Endothelial cell of umbilical vein (primary cell): ENCODE data around the gene RPL10A. TPM values are rescaled to one million over a fixed set of nuclear protein-coding genes. Genes with fewer than 3 reads are reported as not detected.

Experiments used
- BruUV-seq: library from RNA; stranded (reverse); fragments of 400-500 nt; replicated peaks from 2 replicates; lab custom pipeline; 2021; lab: Mats Ljungman, UMichigan
- CTCF ChIA-PET: fragments of 300-600, 350-600 bp; sonication (Branson Sonifier 250); formaldehyde crosslinking; loops from one replicate; lab custom pipeline; 2021; ENCODE audit warnings: antibody characterized with exemption, inconsistent platforms; lab: Charles Lee
- POLR2A ChIA-PET: fragments of 300-600, 350-600 bp; sonication (Branson Sonifier 250); formaldehyde crosslinking; loops from one replicate; lab custom pipeline; 2021; ENCODE audit warnings: antibody characterized with exemption, inconsistent platforms; lab: Charles Lee
- DNase-seq: peaks from one replicate; pipeline ENCODE4 v3.0.0-alpha.2; 2011; ENCODE audit warnings: low read depth, low spot score
- FAIRE-seq: peaks from 2 replicates; lab custom pipeline; 2011; peaks lifted over from hg19 to GRCh38; lab: Jason Lieb, UNC
- H2AFZ ChIP-seq: 2 replicates; pipeline ENCODE4 v1.6.0; 2012; ENCODE audit warnings: low read depth, low read length, control low read depth, inconsistent platforms
- H3K27ac ChIP-seq: 2 replicates; pipeline ENCODE4 v1.5.1; 2011; ENCODE audit warnings: low read depth, mild to moderate bottlenecking, control low read depth, low read length, moderate library complexity; ENCODE audit not compliant: insufficient read depth
- H3K27me3 ChIP-seq, 2 experiments: 2 replicates each; pipeline versions ENCODE4 v1.6.0 to v1.6.1; 2011; ENCODE audit warnings: low read length in 2 of 2, mixed read lengths in 1 of 2; ENCODE audit not compliant: control insufficient read depth in 2 of 2, insufficient read depth in 2 of 2
- H3K36me3 ChIP-seq, 2 experiments: 2 replicates in 1 of 2; 3 replicates in 1 of 2; pipeline ENCODE4 v1.5.1; 2011; ENCODE audit warnings: low read length in 2 of 2, mild to moderate bottlenecking in 1 of 2, moderate library complexity in 1 of 2; ENCODE audit not compliant: control insufficient read depth in 2 of 2, insufficient read depth in 2 of 2; ENCODE audit errors: extremely low read depth in 1 of 2
- H3K4me1 ChIP-seq: 3 replicates; pipeline ENCODE4 v1.5.1; 2011; ENCODE audit warnings: mild to moderate bottlenecking, low read length; ENCODE audit not compliant: control insufficient read depth, insufficient read depth; ENCODE audit errors: extremely low read depth
- H3K4me2 ChIP-seq: 2 replicates; pipeline ENCODE4 v1.6.1; 2011; ENCODE audit warnings: low read length, control low read depth, mixed read lengths; ENCODE audit not compliant: insufficient read depth
- H3K4me3 ChIP-seq, 3 experiments: fragments of 200-600 bp in 1 of 3; sonication (generic), shearing (Covaris generic) in 1 of 3; replicated peaks in 1 of 3; 2 replicates each; pipeline ENCODE4 v1.5.1; 2011 to 2016; ENCODE audit warnings: control low read depth in 3 of 3, low read length in 3 of 3, mild to moderate bottlenecking in 2 of 3, inconsistent platforms in 1 of 3, low read depth in 1 of 3, moderate library complexity in 1 of 3; ENCODE audit not compliant: insufficient read depth in 1 of 3
- H3K79me2 ChIP-seq: 2 replicates; pipeline ENCODE4 v1.6.0; 2012; ENCODE audit warnings: low read length, inconsistent platforms; ENCODE audit not compliant: control insufficient read depth, insufficient read depth
- H3K9ac ChIP-seq: replicated peaks from 2 replicates; pipeline ENCODE3; 2011; ENCODE audit warnings: low read length, control low read depth; ENCODE audit not compliant: insufficient read depth; ENCODE audit errors: extremely low read depth
- H3K9me1 ChIP-seq: replicated peaks from 3 replicates; pipeline ENCODE4 v1.6.0; 2011; ENCODE audit warnings: mild to moderate bottlenecking, low read length; ENCODE audit not compliant: control insufficient read depth, insufficient read depth; ENCODE audit errors: extremely low read depth
- H3K9me3 ChIP-seq: replicated peaks from 2 replicates; pipeline ENCODE4 v1.5.1; 2012; ENCODE audit warnings: low read length, inconsistent platforms; ENCODE audit not compliant: control insufficient read depth, insufficient read depth
- H4K20me1 ChIP-seq: replicated peaks from 2 replicates; pipeline ENCODE3; 2011; ENCODE audit warnings: mild to moderate bottlenecking, low read length; ENCODE audit not compliant: control insufficient read depth, insufficient read depth; ENCODE audit errors: extremely low read depth
- CTCF ChIP-seq, 2 donors: IDR thresholded peaks; 1 replicate in 1 of 2; 2 replicates in 1 of 2; pipeline ENCODE4 v1.5.1; 2011; ENCODE audit warnings: low read length in 2 of 2, mild to moderate bottlenecking in 2 of 2, moderate library complexity in 2 of 2, control low read depth in 1 of 2, inconsistent platforms in 1 of 2, low read depth in 1 of 2; ENCODE audit not compliant: insufficient read depth in 1 of 2; ENCODE audit errors: extremely low read depth in 1 of 2
- EZH2 ChIP-seq: IDR thresholded peaks from 2 replicates; pipeline ENCODE4 v1.6.1; 2012; ENCODE audit warnings: borderline replicate concordance, low read depth, mild to moderate bottlenecking, moderate library complexity, low read length, inconsistent platforms; ENCODE audit not compliant: severe bottlenecking
- FOS ChIP-seq: IDR thresholded peaks from 2 replicates; pipeline ENCODE4 v1.6.1; 2011; ENCODE audit warnings: mild to moderate bottlenecking, low read length, moderate library complexity, borderline replicate concordance; ENCODE audit not compliant: insufficient read depth
- GATA2 ChIP-seq: IDR thresholded peaks from 2 replicates; pipeline ENCODE4 v1.7.0; 2011; ENCODE audit warnings: low read depth, mild to moderate bottlenecking, moderate library complexity, mixed read lengths, low read length; ENCODE audit not compliant: insufficient read length, insufficient read depth
- JUN ChIP-seq: IDR thresholded peaks from 2 replicates; pipeline ENCODE4 v1.6.1; 2011; ENCODE audit warnings: borderline replicate concordance, low read depth; ENCODE audit not compliant: insufficient read length, insufficient read depth
- MAX ChIP-seq: IDR thresholded peaks from 2 replicates; pipeline ENCODE4 v1.6.1; 2011; ENCODE audit not compliant: insufficient read depth, insufficient read length
- MYC ChIP-seq: IDR thresholded peaks from one replicate; pipeline ENCODE4 v1.6.1; 2011; ENCODE audit warnings: mild to moderate bottlenecking, low read depth, low read length
- POLR2AphosphoS5 ChIP-seq: IDR thresholded peaks from 2 replicates; pipeline ENCODE4 v1.6.1; 2012; ENCODE audit warnings: low read depth, mild to moderate bottlenecking, control low read depth, low read length, moderate library complexity; ENCODE audit not compliant: insufficient read depth
- dilution Hi-C: fragments of 300-500 bp; cut with MboI; formaldehyde crosslinking; loops from one replicate; pipeline ENCODE4 v1.15.0; 2019; ENCODE audit warnings: low sequenced_read_pairs; ENCODE audit not compliant: extremely low pct_ligation_motif_present
- intact Hi-C: fragments of 100-400 bp; cut with micrococcal nuclease; formaldehyde crosslinking; loops from one replicate; pipeline ENCODE4 v1.10.0; 2022
- polyA plus RNA-seq, 4 experiments: library from polyadenylated mRNA; depleted of rRNA in 3 of 4; stranded (reverse) in 3 of 4; unstranded in 1 of 4; fragments of >200 nt; gene quantifications; 2 replicates each; pipeline versions ENCODE4 v1.2.1 to v1.2.3, GENCODE V29; 2011 to 2012; ENCODE audit warnings: missing spikeins in 1 of 4
- total RNA-seq: library from RNA; stranded (reverse); gene quantifications from 2 replicates; pipeline ENCODE4 v1.2.3, GENCODE V29; 2021

Gene RPL10A
- total and polyA plus RNA-seq, 2 donors (not counting 3 experiments of a cell fraction or from before 2014, with no cell fraction given) = 1,339 to 1,956 TPM

GRCh38 chr6:35441642-35442041 is 26.6 kb upstream of the RPL10A start:
- CTCF ChIA-PET = interaction anchor here (1.8 kb wide), 1 partner anchor 8 kb away, joined by 6 read pairs; no protein-coding TSS in a partner anchor
- BruUV-seq = no TSS peak
- no peak for FAIRE-seq

GRCh38 chr6:35442693-35443092 is 25.5 kb upstream of the RPL10A start:
- H4K20me1 ChIP-seq = no peaks in the 10 kb centered on the region
- no peaks in the 10 kb centered on the region for H3K9me3 ChIP-seq
- H3K79me2 ChIP-seq = no peaks in the 10 kb centered on the region
- ChIA-PET POLR2A (no interaction called here), CTCF (interaction anchor here (9.3 kb wide), 1 partner anchor 20 kb away, joined by 228 read pairs; no protein-coding TSS in a partner anchor)
- dilution Hi-C loops (no loop called here), intact Hi-C loops (no loop called here)
- H3K9ac ChIP-seq = no peak overlapping the region
- DNase-seq (no peak), FAIRE-seq (no peak)
- no peak overlapping the region for H3K27ac ChIP-seq
- no TSS peak for BruUV-seq
- H3K4me2 ChIP-seq = no peak overlapping the region
- no peak overlapping the region for H3K4me3 ChIP-seq
- no peaks in the 10 kb centered on the region for H3K27me3 ChIP-seq
- H3K9me1 ChIP-seq = no peaks in the 10 kb centered on the region
- no peaks in the 10 kb centered on the region for H3K4me1 ChIP-seq
- no peaks in the 10 kb centered on the region for H3K36me3 ChIP-seq
- no peak overlapping the region for H2AFZ ChIP-seq
- TF ChIP-seq JUN (no peak), CTCF (IDR thresholded peaks at IDR 0.05; ENCODE audit: extremely low read depth in 1 of 2, insufficient read depth in 1 of 2, low read depth in 1 of 2, low read length in 2 of 2) (no peak), GATA2 (no peak), MYC (no peak), POLR2AphosphoS5 (no peak), EZH2 (no peak), MAX (no peak), FOS (no peak)

More at GRCh38 chr6:35441642-35442041, 26.6 kb upstream of the RPL10A start:
- no peak overlapping the region for H3K9ac ChIP-seq
- no peak for DNase-seq
- H3K36me3 ChIP-seq = no peaks in the 10 kb centered on the region
- H3K79me2 ChIP-seq = no peaks in the 10 kb centered on the region
- POLR2A ChIA-PET = no interaction called here
- TF ChIP-seq MYC (no peak), FOS (no peak), GATA2 (no peak), MAX (no peak)
- no peak overlapping the region for H3K4me3 ChIP-seq
- H3K27ac ChIP-seq = no peak overlapping the region
- no peaks in the 10 kb centered on the region for H3K9me3 ChIP-seq
- no peaks in the 10 kb centered on the region for H3K4me1 ChIP-seq
- dilution Hi-C loops = no loop called here
- H3K27me3 ChIP-seq = no peaks in the 10 kb centered on the region
- intact Hi-C loops = no loop called here
- H3K9me1 ChIP-seq = no peaks in the 10 kb centered on the region
- H4K20me1 ChIP-seq = no peaks in the 10 kb centered on the region
- H2AFZ ChIP-seq = no peak overlapping the region
- no peak overlapping the region for H3K4me2 ChIP-seq
